Amniotic epithelial cell (primary cell): Measurements from ENCODE around the gene GRM7.

ENCODE experiments used
- DNase-seq: peaks from one replicate; pipeline ENCODE4 v3.0.0-alpha.2; 2010; ENCODE audit warnings: low read depth

Gene GRM7

GRCh38 chr3:7504886-7505775 lies 644.2 kb downstream of the GRM7 start:
- DNase-seq, result peak; percentile 83

- DNase-seq, result peak; percentile 58
These were observed 645.8 kb downstream of the GRM7 start for GRCh38 chr3:7506606-7507180.

DNA sequence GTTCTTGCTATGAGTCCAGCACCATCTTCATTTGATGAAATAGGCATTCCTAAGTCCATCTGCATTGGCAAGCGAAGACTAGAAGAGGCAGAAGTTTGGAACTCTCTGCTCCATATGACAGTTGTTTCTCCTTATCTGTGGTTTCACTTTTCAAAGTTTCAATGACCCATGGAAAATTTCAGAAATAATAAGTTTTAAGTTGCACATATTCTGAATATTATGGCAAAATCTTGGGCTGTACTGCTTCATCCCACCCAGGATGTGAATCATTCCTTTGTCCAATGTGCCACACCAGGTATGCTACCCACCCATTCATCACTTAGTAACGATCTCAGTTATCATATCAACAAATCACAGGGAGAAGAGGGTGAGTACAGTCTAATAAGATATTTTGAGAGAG lies 647.9 kb downstream of the GRM7 start:
- no peak for DNase-seq

DNA sequence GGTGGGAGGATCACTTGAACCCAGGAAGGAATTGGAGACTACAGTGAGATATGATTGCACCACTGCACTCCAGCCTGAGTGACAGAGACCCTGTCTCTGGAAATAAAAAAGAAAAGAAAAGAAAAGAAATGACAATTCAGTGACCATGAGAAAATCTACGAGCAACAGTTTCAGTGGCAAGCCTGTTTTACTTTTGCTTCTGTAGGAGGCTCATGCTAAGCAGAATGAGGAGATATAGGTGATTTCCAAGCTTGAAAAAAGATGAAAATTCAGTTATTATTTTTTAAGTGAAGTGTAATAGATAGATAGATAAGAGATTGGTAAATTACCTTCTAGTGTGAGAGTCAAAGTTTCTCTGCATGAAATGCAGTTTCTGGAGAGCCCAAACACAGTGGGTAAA lies 651.1 kb downstream of the GRM7 start:
- DNase-seq, result no peak

- DNase-seq, result no peak
These were observed 657.1 kb downstream of the GRM7 start for GRCh38 chr3:7518026-7518425.

- DNase-seq, result no peak
These were observed 657.5 kb downstream of the GRM7 start for GRCh38 chr3:7518456-7518855.

DNA sequence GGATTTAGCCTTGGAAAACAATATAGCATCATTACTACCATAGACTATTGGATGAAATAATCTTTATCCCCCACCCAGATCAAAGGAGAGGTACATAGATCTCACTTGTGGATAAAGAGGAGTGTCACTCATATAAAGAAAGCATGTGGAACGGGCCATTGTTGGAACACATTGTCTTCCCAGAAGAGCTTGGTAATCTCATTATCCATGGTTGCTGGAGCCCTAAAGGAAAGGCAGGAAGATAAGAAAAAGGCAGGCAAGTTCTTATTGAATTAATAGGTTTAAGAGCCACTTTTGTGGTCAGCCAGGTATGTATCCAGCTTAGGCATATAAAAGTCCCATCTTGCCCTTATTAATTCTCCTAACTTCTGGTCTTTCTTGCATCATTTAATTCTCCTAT lies 659.1 kb downstream of the GRM7 start:
- no peak for DNase-seq

DNA sequence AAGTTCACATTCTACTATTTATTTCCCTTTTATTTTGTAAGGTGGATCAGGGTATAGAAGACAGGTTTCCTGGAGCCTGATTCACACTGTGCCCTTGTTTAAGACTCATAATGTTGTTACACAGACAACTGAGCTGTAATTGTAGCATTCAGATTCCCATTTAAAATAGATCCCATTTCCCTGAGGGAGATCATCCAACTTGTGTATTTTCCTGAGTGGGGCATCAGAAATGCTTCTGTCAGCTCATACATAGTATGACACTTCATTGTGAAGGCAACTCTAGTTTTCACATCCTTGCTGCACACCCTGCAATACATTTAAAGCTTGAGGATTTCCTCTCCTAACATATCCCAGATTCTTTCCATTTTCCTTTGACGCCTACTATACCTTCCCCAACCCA lies 659.7 kb downstream of the GRM7 start:
- no peak for DNase-seq

DNA sequence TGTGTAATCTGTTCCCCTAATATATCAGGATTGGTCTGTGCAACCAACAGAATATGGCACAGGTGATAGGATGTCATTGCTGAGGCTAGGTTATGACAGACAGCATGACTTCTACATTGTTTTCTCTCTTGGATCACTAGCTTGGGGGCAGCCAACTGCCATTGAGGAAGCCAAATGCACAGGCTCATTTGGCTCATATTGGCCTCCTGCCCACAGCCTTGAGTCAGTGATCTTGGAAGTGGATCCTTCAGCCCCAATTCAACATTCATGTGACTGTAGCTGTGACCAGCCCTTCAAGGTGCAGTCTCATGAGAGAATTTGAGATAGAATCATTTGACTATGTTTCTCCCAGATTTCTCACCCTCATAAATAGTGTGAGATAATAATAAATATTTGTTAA lies 675.6 kb downstream of the GRM7 start:
- DNase-seq, result no peak

GRCh38 chr3:7536921-7537320 lies 676.0 kb downstream of the GRM7 start:
- DNase-seq, result no peak

GRCh38 chr3:7543294-7543880 lies 682.5 kb downstream of the GRM7 start:
- no peak for DNase-seq

DNA sequence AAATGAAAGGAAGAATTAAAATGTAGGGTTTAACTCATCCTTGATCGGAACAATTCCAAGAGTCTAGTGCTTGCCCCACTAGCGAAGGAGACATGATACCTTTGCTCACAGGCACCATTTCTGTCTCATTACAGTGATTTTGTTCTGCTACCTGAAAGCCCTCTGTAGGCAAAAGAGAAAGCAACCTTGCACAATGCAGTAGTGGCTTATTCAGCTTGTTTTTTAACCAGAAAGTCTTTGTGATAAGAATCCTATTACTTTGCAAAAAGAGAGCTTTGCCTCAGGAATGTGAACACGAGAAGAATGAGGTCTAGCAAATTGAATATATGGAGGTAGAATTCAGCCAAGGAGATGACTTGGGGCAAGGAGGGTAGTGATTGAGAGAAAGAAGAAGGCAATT lies 684.4 kb downstream of the GRM7 start:
- DNase-seq, result no peak

DNA sequence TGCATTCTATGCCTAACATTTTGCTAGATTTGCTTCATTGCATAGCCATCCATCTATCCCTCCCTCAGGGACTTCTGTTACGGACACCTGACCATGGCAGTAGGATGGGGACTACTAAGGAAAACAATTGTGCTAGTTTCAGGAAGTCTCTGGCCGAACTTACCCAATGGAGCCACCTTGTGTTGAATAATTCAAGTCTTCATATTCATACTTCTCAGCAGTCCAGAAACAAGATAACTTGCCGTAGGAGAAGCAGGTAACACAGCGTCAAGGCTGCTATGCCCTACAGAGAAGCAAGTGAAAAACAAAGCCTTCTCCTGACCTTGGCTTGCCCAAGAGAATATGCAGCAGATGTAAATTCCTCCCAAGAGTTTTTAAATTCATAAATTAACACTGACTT lies 685.3 kb downstream of the GRM7 start:
- no peak for DNase-seq

GRCh38 chr3:7547826-7548225 lies 686.9 kb downstream of the GRM7 start:
- no peak for DNase-seq

DNA sequence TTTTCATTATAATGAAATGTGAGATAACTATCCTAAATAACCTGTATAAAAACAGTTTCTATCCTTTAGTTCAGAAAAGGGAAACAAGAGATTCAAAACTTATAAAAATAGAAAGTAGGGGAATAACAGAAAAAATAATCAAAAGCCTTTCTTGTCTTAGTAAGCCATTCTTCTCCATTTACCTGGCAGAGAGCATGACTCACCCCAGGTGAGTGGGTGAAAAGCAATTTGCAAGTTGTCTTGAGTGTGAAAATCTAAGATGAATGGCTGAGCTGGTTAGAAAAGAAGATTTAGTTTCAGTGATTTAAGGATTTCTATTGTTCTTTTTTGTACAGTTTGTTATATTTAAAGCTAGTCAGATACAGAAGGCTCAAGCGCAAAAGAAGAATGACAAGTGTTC lies 702.0 kb downstream of the GRM7 start:
- DNase-seq, result no peak

- no peak for DNase-seq
These were observed 704.7 kb downstream of the GRM7 start for GRCh38 chr3:7565574-7565973.

GRCh38 chr3:7567160-7567559 lies 706.2 kb downstream of the GRM7 start:
- no peak for DNase-seq

GRCh38 chr3:7568526-7569184 lies 707.7 kb downstream of the GRM7 start:
- DNase-seq, result no peak

DNA sequence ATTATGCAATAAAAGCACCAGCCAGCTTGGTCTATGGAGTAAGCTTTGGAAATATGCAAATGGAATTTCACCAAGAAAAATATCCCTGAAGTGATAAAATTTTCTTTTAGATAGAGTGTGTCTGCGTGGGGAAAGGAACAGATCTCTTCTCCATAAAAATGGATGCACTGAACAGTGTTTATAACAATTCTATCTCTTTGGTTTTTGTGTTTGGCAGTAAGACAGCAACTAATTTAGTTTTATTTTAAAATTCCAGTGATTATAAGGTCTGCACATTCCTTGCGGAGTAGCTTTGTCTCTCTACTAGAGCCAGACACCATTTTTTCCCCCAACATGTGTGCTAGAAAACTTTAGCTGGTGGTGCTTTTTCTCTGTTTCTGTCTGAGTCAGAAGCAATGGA lies 712.4 kb downstream of the GRM7 start:
- no peak for DNase-seq

DNA sequence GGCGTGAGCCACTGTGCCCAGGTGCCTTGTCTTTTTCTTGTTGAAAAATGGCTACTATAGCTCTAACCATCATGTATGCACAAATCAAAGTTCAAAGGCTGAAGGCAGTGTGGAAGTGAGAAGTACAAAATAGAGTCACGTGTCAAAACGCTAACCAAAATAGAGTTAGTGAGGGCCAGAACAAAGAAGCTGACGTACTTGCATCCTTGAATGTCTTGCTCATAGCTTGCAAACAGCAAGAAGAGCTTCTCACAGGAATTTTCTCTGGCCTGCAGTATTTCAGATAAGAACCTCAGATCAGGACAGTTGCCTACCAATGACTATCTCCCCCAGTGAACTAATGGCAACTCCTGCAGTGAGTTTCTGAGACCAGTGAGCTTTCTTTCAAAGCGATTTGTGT lies 713.5 kb downstream of the GRM7 start:
- peak; percentile 12 for DNase-seq

DNA sequence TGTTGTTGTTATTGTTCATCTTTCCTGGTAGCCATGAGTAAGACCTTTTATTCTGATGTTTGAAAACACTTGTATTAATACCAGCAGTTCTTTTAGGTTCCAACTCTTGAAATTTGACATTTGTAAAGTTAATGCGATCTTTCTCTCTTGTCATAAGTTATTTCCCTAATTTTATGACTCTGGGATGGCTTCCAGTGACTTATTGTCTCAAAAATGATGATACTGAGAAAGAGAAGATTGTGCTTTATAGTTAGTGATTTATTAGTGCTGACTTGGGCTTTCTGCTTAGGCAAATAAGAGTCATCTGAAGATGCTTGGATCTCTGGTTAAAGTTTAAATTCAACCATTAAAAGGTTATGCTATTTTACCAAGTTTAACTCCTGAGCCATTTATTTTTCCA lies 715.2 kb downstream of the GRM7 start:
- DNase-seq, result no peak

DNA sequence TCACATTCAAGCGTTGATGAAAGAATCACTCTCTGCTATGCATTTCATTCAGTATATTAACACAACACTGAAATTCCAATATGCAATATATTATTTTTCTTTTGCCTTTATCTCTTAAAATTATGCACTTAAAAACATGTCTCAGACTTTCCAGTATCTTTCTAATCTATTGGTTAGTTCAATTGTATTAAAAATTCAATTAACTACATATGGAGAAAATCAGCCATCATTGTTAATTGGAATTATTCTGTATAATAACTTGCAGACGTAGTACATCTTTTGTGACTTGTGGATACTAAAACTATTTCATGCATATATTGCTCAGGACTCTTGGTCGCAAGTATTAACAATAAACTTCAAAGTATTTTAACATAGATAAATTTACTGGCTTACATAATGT lies 715.6 kb downstream of the GRM7 start:
- no peak for DNase-seq

DNA sequence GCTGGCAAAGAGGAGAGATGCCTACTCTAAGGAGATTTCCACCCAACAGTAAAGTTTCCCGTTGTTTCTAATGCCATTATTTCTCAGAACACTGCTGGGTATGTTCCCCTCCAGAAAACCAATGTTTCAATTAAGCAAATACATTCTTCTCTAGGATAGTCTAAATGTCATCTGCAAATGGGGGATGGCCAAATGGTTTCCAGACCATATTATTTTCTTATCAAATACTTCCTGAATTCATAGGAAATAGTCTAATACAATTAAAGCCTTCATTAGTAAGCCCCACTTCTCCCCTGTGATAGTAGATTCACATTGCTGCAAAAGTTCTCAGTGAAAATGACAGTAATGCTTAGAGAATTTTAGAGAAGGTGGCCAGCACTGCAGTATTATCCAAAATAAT lies 716.6 kb downstream of the GRM7 start:
- DNase-seq, result no peak
